ENCODE results near the gene ELOVL5. TPM values are rescaled to one million over a fixed set of nuclear protein-coding genes. Genes with fewer than 3 reads are reported as not detected.

The ELOVL5 gene
- polyA plus RNA-seq, 3 donors = 44.7 to 97.1 (median 69.5) TPM

GRCh38 chr6:53282741-53283140, 66.0 kb downstream of the ELOVL5 start:
- Histone ChIP-seq H3K27me3 (ENCODE audit: control insufficient read depth in 2 of 2, insufficient read depth in 2 of 2, low read length in 2 of 2) (no peaks in the 10 kb centered on the region), H3K9me3 (replicated peaks in 1 of 2; ENCODE audit: control insufficient read depth in 1 of 2, insufficient read depth in 1 of 2, low read length in 2 of 2) (no peaks in the 10 kb centered on the region), H3K4me2 (replicated peaks; ENCODE audit: extremely low read depth, low read length, poor library complexity, severe bottlenecking) (no peak overlapping the region), H3K9ac (ENCODE audit: insufficient read depth, low read length, poor library complexity, severe bottlenecking) (no peak overlapping the region), H4K20me1 (ENCODE audit: insufficient read depth, low read length) (peaks cover 4% of the 10 kb centered on the region), H3K36me3 (replicated peaks in 1 of 2; ENCODE audit: control insufficient read depth in 1 of 2, insufficient read depth in 2 of 2, low read length in 2 of 2) (peaks cover 10 to 50% of the 10 kb centered on the region in 2 donors), H2AFZ (ENCODE audit: insufficient read depth, low read depth, low read length, poor library complexity, severe bottlenecking) (no peak overlapping the region), H3K79me2 (ENCODE audit: insufficient read depth, low read length) (peaks cover 26% of the 10 kb centered on the region), H3K4me1 (ENCODE audit: control insufficient read depth in 1 of 2, insufficient read depth in 2 of 2, low read length in 2 of 2) (peaks cover 0 to 19% of the 10 kb centered on the region in 2 donors), H3K27ac (ENCODE audit: low read depth in 1 of 2, low read length in 2 of 2) (no peak overlapping the region), H3K4me3 (replicated peaks in 1 of 3; ENCODE audit: low read depth in 2 of 3, low read length in 3 of 3) (no peak overlapping the region)
- 0% methylated on average over 1 of the region's 2 CpGs for WGBS (ENCODE audit: insufficient coverage)
- Mint-ChIP-seq H3K4me1 (peaks cover 28% of the 10 kb centered on the region), H3K4me3 (no peak overlapping the region), H3K36me3 (peaks cover 41 to 58% of the 10 kb centered on the region in 2 donors), H3K27ac (no peak overlapping the region), H3K9me3 (no peaks in the 10 kb centered on the region), H3K27me3 (ENCODE audit: low read depth in 3 of 3) (no peaks in the 10 kb centered on the region)
- intact Hi-C loops (cut with micrococcal nuclease) = no loop called here
- no peak for TF ChIP-seq CTCF (IDR thresholded peaks at IDR 0.05)
- DNase-seq = no peak

GRCh38 chr6:53282234-53282633, 66.5 kb downstream of the ELOVL5 start:
- intact Hi-C loops (cut with micrococcal nuclease) = no loop called here
- Histone ChIP-seq H3K4me2 (replicated peaks; ENCODE audit: extremely low read depth, low read length, poor library complexity, severe bottlenecking) (no peak overlapping the region), H4K20me1 (ENCODE audit: insufficient read depth, low read length) (peaks cover 4% of the 10 kb centered on the region), H3K9ac (ENCODE audit: insufficient read depth, low read length, poor library complexity, severe bottlenecking) (no peak overlapping the region), H3K79me2 (ENCODE audit: insufficient read depth, low read length) (peaks cover 26% of the 10 kb centered on the region), H3K36me3 (replicated peaks in 1 of 2; ENCODE audit: control insufficient read depth in 1 of 2, insufficient read depth in 2 of 2, low read length in 2 of 2) (peaks cover 12 to 50% of the 10 kb centered on the region in 2 donors), H3K4me3 (replicated peaks in 1 of 3; ENCODE audit: low read depth in 2 of 3, low read length in 3 of 3) (no peak overlapping the region), H3K9me3 (replicated peaks in 1 of 2; ENCODE audit: control insufficient read depth in 1 of 2, insufficient read depth in 1 of 2, low read length in 2 of 2) (no peaks in the 10 kb centered on the region), H3K4me1 (ENCODE audit: control insufficient read depth in 1 of 2, insufficient read depth in 2 of 2, low read length in 2 of 2) (peaks cover 0 to 19% of the 10 kb centered on the region in 2 donors), H2AFZ (ENCODE audit: insufficient read depth, low read depth, low read length, poor library complexity, severe bottlenecking) (no peak overlapping the region), H3K27ac (ENCODE audit: low read depth in 1 of 2, low read length in 2 of 2) (peak overlapping the region in 1 of 2 donors; percentile 45), H3K27me3 (ENCODE audit: control insufficient read depth in 2 of 2, insufficient read depth in 2 of 2, low read length in 2 of 2) (no peaks in the 10 kb centered on the region)
- TF ChIP-seq CTCF (IDR thresholded peaks at IDR 0.05) = no peak
- Mint-ChIP-seq H3K9me3 (no peaks in the 10 kb centered on the region), H3K27ac (peak overlapping the region in 3 of 7 donors; percentile 18 to 55 (median 19)), H3K36me3 (peaks cover 41 to 58% of the 10 kb centered on the region in 2 donors), H3K4me1 (peaks cover 28% of the 10 kb centered on the region), H3K27me3 (ENCODE audit: low read depth in 3 of 3) (no peaks in the 10 kb centered on the region), H3K4me3 (no peak overlapping the region)
- WGBS (ENCODE audit: insufficient coverage) = 100% methylated on average over 1 of the region's 2 CpGs
- DNase-seq = no peak

All from CD14-positive monocyte (primary cell).